Measurements from ENCODE around the gene EBF4. TPM values are rescaled to one million over a fixed set of nuclear protein-coding genes. Genes with fewer than 3 reads are reported as not detected.
"Not testable (repeated sequence)": the region's sequence is repeated elsewhere in the genome, so short reads cannot be mapped to it uniquely, and the experiment has no call there.

EBF4 gene
- total RNA-seq, 1 donor from 2014 or later, result 5.1 TPM

DNA sequence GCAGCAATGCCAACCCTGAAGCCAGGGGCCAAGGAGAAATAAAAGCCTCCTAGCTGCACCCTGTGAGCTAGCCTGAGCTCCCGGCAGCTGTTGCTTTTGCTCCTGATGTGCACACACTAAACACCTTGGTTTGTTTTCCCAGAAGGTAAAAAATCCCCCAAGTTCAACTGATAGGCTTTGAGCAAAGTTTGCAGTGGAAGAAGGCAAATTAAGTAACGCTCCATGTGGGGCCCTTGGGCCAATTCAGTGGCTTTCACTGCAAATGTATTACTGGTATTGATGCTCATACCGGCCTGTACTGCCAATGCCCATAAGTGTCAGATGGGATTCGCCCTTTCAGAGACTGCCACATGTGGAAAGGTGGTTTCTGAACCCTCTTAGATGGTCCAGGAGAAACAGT, 19.1 kb upstream of the EBF4 start:
- no peak for DNase-seq (ENCODE audit: low read depth)

DNA sequence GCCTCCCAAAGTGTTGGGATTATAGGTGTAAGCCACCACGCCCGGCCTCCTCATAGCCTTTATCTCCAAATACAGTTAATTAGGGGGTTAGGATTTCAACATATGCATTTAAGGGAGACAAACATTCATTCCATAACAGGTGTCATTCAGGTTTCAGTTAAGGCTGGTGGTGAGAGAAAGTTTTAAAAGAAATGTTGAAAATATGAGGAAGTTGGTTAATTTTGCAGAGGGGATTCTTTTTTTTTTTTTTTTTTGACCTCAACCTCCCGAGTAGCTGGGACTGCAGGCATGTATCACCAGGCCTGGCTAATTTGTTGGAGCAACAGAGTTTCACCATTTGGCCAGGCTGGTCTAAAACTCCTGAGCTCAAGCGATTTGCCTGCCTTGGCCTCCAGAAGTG, 12.5 kb upstream of the EBF4 start:
- DNase-seq (ENCODE audit: low read depth), result no peak

DNA sequence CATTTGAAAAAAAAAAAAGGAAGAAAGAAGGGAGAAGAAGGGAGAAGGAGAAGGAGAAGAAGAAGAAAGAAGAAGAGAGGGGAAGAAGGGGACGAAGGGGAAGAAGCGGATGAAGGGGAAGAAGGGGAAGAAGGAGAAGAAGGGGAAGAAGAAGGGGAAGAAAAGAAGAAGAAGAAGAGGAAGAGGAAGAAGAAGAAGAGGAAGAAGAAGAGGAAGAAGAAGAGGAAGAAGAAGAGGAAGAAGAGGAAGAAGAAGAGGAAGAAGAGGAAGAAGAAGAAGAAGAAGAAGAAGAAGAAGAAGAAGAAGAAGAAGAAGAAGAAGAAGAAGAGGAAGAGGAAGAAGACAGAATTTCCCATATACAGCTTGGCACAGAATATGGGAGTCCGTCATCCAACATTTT, 10.5 kb upstream of the EBF4 start:
- not testable (repeated sequence) for DNase-seq (ENCODE audit: low read depth)

DNA sequence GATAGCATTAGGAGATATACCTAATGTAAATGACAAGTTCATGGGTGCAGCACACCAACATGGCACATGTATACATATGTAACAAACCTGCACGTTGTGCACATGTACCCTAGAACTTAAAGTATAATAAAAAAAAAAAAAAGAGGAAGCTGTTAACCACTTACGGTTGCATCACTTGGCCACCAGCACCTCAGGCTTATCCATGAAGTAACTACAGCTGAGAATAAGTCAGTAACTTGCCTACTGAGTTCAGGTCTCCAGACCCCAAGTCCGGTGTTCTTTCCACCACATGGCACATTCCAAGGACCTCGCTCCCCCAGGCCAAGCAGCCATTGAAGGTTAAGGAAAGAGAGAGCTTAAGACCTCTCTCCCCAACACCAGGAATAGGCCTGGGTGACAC, 7.8 kb upstream of the EBF4 start:
- not testable (repeated sequence) for DNase-seq (ENCODE audit: low read depth)

DNA sequence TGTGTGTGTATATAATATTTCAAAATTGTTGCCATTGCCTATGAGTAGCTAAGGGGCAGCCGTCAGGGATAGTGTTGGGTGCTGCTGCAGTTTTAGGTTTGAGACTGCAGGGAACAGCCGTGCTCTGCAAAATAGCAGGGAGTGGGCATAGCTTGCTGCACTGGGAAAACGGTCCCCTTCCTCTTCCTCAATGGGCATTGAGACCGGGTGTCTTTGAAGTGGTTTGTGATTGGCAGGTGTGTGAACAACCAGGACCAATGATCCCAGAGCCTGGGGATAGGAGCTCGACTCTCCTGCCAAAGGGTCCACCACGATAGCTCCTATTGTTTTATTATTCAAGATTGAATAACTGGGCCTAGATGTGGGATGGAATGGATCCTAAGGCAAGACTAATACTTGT, 5.1 kb upstream of the EBF4 start:
- no peak for DNase-seq (ENCODE audit: low read depth)

DNA sequence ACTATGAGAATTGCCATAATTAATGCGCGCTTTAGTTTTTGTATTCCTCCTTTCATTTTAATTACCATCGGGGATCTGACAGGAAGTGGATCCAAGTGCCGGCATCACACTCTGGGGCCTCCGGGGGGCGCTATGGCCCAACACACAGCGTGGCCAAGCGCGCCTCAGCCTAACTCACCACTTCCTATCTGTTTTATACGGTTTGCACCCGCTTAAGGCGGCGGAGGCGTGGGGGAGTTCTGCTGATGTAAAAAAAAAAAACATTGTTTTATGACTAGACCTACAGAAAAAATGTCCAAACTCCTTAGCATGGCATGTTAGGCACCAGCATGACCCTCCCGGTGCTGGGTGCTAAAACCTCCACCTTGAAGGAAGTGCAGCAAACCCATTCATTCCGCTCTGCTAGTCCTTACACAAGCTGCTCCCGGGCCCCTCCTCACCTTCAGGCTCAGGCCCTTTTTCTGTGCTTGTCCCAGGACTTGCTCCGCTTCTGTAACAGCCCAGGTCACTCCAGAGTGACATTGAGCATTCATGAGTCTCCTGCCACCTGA, 4.5 kb upstream of the EBF4 start:
- DNase-seq (ENCODE audit: low read depth), result peak; percentile 4

DNA sequence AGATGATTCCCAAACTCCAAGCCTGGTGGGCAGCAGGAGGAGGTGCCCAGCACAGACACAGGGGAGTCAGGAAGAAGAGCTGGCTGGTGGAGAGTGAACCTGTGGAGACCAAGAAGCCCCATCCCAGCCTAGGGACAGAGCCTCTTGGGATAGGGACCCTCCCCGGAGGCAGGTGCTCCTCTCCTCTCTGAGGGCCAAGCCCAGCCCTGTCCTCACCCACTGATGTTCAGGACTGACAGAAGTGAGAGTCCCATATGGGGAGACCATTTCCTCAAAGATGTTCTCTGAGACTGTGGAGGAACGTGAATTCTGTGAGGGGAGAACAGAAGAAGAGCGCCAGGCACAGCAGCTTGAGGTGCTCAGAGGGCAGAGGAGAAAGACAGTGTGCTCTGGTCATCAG, 2.4 kb upstream of the EBF4 start:
- DNase-seq (ENCODE audit: low read depth), result no peak

DNA sequence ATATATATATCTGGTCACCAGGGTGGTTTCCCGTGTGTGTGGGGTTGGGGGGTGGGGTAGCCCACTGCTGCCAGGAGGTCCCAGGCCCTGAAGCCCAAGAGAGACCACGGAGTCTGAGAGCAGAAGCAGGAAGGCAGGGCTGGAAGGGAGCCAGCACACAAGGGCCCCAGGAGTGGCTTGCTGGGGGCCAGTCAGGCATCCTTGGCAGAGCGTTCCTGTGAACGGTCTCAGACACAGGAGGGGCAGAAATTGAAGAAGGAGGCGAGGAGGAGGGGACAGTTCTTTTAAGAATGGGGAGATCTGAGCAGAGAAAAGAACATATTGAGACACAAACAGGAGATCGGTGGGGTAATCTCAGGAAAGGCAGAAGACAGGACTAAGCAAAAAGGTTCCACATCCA, 1.9 kb upstream of the EBF4 start:
- no peak for DNase-seq (ENCODE audit: low read depth)

DNA sequence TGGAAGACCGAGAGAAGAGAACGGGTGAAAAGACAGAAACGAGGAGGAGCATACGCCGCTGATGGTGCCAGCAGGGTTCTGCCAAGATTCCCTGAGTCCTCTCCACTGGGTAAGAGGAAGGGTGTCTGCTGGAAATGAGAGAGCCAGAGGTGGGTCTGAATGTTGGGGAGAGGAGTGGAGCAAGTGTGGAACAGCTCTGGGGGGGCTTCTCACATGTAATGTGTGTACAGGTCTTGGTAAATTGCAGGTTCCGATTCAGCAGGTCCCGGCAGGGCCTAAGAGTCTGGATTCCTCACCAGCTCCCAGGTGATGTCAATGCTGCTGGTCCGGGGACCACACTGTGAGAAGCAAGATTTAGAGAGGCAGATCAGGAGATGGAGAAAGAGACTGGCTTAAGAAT, 1.5 kb upstream of the EBF4 start:
- no peak for DNase-seq (ENCODE audit: low read depth)

DNA sequence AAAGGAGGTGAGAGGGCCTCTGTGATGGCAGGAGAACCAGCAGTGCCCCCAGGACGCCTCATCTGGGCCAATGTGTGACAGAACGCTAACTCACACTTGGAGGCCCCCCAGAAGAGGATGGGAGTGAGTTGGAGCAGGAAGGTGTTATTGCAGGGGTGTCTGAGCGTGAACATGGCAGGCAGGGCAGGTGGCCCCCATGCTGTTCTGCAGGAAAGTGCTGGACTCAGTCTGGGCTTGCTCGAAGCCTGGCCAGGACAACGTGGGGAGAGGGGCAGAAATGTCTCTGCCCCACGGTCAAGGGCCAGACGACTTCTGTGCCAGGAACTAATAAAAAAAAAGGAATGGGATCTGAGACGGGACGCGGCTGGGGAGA, 931 bp upstream of the EBF4 start:
- DNase-seq (ENCODE audit: low read depth), result no peak

DNA sequence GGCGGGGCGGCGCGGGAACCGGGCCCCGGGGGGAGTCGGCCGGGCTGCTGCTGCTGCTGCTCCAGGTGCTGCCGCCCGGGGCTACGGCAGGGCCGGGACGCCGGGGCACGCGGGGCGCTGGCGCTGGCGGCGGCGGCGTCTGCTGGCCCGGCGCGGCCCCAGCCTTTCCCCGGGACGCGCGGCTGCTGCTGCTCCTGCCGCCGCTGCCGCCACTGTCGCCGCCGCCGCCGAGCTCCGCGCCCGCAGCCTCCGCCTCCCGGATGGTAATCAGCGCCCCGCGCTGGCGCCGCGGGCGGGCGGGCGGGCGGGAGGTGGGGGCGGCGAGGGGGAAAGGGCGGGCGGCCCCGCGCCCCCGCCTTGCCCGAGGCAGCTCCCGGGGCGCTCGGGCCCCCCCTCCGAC, 306 bp downstream of the EBF4 start:
- DNase-seq (ENCODE audit: low read depth), result no peak

DNA sequence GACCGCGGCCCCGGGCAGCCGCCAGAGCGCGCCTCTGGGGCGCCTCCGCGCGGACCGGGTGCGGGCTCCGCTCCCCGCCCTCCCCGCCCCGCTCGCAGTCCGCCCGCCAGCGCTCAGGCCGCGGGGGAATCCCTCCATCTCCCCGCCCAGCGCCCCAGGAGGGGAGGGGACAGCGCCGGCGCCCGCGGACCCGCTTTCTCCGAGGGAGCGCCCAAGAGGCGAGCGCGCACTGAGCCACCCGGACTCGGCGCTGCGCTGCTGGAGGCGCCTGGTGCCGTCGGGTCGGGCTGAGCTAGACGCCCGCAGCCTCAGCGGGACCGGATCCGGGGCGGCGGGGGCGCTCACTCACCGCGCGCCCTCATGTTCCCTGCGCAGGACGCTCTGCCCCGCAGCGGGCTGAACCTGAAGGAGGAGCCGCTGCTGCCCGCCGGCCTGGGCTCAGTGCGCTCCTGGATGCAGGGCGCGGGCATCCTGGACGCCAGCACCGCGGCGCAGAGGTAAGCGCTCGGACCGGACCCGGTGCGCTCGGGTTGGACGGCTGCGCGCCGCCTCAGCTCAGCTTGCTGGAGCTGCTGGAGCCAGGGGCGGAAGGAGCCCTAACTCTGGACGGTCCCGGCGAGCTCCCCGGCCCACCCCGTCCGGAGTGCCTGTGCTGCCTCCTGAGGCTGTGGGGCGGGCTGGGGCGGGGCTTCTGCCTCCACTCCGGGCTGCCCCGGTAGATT, 867 bp downstream of the EBF4 start:
- no peak for DNase-seq (ENCODE audit: low read depth)

DNA sequence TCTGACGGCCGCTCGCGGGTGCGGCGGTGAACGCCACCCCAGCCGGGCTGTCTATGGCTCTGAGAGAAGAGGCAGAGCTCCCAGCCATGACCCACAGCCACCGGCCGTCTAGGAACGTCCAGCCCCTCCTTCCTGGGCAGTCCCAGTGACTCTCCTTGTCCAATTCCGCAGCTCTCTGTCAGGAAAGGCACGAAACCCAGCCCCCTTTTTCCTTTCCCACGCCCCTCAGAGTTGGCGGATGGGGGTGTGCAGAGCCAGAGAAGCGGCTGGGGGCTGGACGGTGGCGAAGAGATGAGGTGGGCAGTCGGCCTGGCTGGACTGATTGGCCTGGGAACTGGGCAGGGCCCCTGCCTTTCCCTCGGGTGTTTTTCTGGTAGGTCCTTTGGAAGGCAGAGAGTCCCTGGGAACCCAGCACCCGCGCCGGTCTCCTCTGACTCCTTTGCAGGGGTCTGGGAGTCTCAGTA, 1.5 kb downstream of the EBF4 start:
- DNase-seq (ENCODE audit: low read depth), result no peak

DNA sequence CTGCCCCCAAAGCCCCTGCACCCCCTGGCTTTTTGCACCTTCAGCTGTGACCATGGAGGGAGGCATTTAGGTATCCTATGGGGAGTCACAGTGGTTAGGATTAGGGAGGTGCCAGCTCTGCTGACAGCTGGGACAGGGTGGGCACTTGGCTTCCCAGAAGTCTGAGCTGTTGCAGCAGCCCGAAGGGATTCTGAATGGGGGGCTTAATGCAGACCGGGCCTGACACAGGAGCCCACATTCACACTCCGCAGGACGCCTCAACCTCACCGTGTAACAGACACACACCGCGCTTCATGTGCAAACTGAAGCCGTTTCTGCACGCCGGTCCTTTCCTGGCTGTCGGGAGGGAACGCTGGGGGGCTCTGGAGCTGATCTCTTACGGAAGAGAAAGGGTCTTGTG, 1.9 kb downstream of the EBF4 start:
- DNase-seq (ENCODE audit: low read depth), result no peak

DNA sequence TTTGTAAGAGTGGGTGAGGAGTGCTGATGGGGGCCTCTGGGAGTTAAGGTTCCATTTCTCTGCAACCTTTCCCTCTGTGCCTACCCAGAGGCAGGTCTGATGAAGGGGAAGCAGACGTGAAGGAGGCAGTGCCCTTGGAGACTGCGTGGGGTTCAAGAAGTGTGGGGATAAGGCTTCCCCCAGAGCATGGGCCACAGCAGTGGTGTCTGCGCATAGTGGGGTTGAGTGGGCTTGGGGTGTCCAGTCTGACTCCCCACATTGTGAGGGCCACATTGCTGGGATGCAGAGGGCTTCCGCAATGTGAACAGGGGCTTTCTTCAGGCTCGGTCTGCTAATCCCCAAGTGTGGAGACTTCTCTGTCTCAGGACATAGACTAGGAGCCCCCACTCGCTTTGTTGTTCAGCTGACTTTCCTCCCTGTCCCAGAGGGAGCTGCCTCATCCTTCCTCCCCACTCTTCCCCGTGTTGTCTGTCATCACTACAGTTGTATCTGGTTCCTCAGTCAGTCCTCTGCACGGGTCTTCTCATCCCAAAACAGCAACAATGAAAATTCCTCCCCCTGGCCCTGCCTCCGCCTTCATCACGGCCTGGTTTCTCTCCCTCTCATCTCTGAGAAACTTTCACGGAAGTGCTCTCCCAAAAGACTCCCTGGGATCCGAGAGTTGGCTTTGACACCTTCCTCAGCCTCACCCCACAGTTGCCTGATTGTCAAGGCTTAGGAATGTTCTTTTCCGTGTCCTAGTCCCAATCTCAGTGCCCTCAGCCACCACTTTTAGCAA, 2.8 kb downstream of the EBF4 start:
- DNase-seq (ENCODE audit: low read depth), result no peak

DNA sequence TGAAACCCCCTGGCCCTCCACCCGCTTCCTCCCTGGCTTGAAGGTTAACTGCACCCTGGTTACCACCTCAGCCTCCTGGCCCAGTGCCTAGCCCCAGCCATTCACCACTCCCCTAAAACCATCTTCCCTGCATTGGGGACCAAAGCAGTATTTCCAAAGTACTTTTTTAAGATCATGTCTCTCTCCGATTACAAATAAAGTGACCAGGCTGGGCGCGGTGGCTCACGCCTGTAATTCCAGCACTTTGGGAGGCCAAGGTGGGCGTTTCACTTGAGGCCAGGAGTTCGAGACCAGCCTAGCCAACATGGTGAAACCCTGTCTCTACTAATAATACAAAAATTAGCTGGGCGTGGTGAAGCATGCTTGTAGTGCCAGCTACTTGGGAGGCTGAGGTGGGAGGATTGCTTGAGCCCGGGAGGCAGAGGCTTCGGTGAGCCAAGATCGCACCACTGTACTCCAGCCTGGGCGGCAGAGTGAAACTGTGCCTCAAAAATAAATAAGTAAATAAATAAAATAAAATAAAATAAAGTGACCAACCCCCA, 3.5 kb downstream of the EBF4 start:
- DNase-seq (ENCODE audit: low read depth), result not testable (repeated sequence)

DNA sequence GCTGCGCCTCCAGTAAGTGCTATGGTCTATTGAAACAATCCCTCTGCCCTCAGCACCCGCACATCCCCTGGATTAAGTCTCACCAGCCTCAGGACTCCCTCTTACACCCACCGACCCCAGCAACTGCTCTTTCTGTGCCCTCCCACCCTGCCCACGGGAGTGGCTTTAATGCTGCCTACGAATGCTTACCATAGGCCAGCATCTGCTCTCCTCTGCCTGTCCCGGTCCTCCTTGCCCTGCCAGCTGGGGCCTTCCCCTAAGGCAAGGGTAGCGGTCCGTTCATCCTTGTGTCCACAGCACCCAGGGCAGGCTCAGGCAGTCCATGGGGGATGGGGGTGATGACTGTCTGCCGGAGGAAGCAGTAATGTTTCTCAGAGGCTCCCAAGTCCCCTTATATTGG, 4.1 kb downstream of the EBF4 start:
- DNase-seq (ENCODE audit: low read depth), result no peak

DNA sequence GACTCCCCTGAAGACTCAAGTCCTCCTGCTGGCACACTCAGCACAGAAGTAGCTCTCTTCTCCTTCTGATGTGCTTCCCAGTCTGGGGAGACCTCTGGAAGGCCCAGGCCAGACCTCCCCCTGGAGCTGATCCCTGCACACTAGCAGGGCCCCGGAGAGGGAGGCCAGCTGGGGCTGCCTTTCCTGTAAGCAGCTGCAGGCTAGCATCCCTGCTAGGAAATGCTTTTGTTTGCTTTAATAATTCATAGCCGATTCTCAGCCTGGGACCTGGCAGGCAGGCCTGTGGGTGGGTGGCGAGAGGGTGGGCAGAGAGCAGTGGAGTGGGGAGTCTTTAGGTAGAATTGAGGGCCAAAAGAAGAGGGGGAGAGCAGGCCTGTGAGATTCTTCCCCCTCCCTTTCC, 5.2 kb downstream of the EBF4 start:
- DNase-seq (ENCODE audit: low read depth), result no peak

DNA sequence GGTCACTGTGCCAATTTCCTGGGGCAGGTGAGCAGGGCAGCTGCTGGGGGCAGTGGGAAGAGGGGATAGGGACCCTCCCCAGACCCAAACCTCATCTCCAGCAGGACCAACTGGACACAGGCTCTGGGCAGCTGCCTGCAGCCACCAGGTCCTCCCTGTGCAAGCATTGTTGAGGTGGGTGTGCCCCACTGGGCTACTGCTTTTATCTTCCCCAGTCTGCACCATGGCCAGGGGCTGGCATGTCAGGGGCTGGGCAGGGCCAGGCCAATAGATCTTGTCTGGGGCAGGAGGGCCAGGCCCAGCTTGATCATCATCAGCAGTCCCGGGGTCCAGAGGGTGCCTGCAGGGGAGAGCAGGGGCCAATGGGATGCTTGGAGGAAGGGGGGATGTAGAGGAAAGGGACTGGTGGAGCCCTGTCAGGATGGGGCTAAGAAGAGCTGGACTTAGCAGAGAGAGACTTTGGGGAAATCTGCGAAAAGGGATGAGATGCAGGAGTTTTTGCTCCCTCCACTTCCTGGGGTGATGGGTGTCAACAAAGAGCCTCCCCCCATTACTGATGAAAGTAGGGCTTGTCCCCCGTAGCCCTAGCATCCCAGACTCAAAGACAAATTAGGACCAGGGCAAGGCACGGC, 5.7 kb downstream of the EBF4 start:
- DNase-seq (ENCODE audit: low read depth), result no peak

DNA sequence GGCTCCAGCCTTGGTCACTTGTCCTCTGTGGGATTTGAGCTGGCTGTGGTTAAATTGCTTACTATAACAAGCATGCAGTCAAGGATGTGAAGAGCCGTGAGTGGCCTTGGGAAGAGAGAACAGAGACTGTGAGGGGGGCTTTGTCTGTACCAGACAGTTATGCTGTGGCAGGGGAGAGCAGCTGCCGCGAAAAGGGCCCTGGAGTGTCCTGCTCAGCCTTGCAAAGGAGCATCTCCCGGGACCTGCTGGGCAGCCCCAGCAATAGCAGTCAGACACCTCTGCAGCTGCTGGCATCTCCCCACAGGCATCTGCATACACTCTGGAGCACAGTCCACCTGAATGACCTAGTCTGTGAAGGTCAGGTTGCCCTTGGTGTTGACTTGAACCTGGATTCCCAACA, 6.3 kb downstream of the EBF4 start:
- no peak for DNase-seq (ENCODE audit: low read depth)

DNA sequence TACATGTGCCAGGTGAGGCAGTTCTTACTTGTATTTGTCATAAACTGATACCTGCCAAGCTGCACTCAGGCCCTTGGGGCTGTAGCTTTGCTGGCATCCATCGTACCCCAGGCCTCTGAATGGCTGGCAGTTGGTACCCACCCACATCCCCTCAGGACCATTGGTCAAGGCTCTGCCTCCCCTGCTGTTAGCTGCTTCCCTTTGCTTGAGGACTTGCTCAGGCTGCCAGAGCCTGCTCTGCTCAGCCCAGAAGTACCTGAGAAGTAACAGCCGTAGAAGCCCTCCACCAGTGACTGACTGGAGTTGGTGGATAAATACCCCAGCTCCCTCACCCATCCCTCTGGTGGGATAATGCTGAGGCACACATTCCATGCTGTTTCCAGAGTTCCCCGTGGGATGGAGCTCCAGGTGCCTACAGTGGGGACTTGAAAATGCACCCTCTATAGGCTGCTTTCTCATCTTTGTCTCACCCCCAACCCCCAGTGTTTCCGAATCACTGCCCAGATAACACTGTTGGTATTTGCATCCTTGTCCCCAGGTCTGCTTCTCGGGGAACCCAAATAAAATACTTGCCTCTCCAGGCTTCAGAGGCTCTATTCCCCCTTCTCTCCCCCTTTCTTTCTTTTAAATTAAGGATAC, 7.3 kb downstream of the EBF4 start:
- no peak for DNase-seq (ENCODE audit: low read depth)
